HG03442 (cell line): ENCODE results near the gene COA1.
A peak's percentile ranks its signal among the peaks of the same experiment; 100 is the strongest.
"Not testable (repeated sequence)": the region's sequence is repeated elsewhere in the genome, so short reads cannot be mapped to it uniquely, and the experiment has no call there.

Experiments used
- ATAC-seq: cut with Tn5 transposase; IDR thresholded peaks from one replicate; pipeline ENCODE4 v1.9.1; 2021; ENCODE audit warnings: mild to moderate bottlenecking, moderate library complexity; ENCODE audit not compliant: unreplicated experiment

COA1 gene

GRCh38 chr7:43602256-43602655, 127.1 kb downstream of the COA1 start:
- no peak for ATAC-seq

- no peak for ATAC-seq
Observed at GRCh38 chr7:43600056-43600455, 129.3 kb downstream of the COA1 start.

GRCh38 chr7:43596426-43596825, 132.9 kb downstream of the COA1 start:
- not testable (repeated sequence) for ATAC-seq

- no peak for ATAC-seq
Observed at GRCh38 chr7:43594020-43594419, 135.3 kb downstream of the COA1 start.

GRCh38 chr7:43593010-43593409, 136.3 kb downstream of the COA1 start:
- ATAC-seq: no peak

GRCh38 chr7:43592326-43592725, 137.0 kb downstream of the COA1 start:
- ATAC-seq: no peak

- peak; percentile 14 for ATAC-seq
Observed at GRCh38 chr7:43591558-43592180, 137.7 kb downstream of the COA1 start.

GRCh38 chr7:43590862-43591557, 138.3 kb downstream of the COA1 start:
- peak; percentile 78 for ATAC-seq

GRCh38 chr7:43589728-43590127, 139.6 kb downstream of the COA1 start:
- no peak for ATAC-seq
